Measurements from ENCODE around the gene OR13C4. TPM values are rescaled to one million over a fixed set of nuclear protein-coding genes. Genes with fewer than 3 reads are reported as not detected.
"Not testable (repeated sequence)": the region's sequence is repeated elsewhere in the genome, so short reads cannot be mapped to it uniquely, and the experiment has no call there.

Gene OR13C4
- total RNA-seq, 4 donors from 2014 or later: not detected

GRCh38 chr9:104536756-104537155 lies 9.7 kb upstream of the OR13C4 start, which contains the start of gene OR13C3:
Gene OR13C3, minus strand, starts transcription at chr9:104536856. Its CDS starts 133 bp downstream, at chr9:104536723.
- H3K36me3 ChIP-seq: no peaks in the 10 kb centered on the region
- TF ChIP-seq CTCF (IDR thresholded peaks at IDR 0.05): no peak
- no peak for TF ChIP-seq POLR2A (IDR thresholded peaks at IDR 0.05)
- no peak for TF ChIP-seq EP300 (IDR thresholded peaks at IDR 0.05)
- H3K27me3 ChIP-seq: no peaks in the 10 kb centered on the region
- DNase-seq (ENCODE audit: low spot score in 2 of 2): no peak
- H3K27ac ChIP-seq: no peak within 1 kb of the TSS
- H3K4me1 ChIP-seq: no peaks in the 10 kb centered on the region
- H3K9me3 ChIP-seq: no peaks in the 10 kb centered on the region
- H3K4me3 ChIP-seq: no peak within 1 kb of the TSS
- 90 to 93% methylated on average over 5 of the region's 5 CpGs for WGBS, 2 donors

GRCh38 chr9:104520241-104520640 lies 6.8 kb downstream of the OR13C4 start:
- WGBS, 2 donors: 86 to 100% methylated on average over 4 to 10 of the region's 10 CpGs
- DNase-seq (ENCODE audit: low spot score in 2 of 2); H3K27me3 ChIP-seq: not testable (repeated sequence)

GRCh38 chr9:104514901-104515300 lies 12.1 kb downstream of the OR13C4 start:
- WGBS, 2 donors: 75 to 77% methylated on average over 5 of the region's 5 CpGs
- Histone ChIP-seq H3K27ac (no peak overlapping the region), H3K4me1 (no peaks in the 10 kb centered on the region), H3K27me3 (no peaks in the 10 kb centered on the region), H3K4me3 (no peak overlapping the region), H3K36me3 (no peaks in the 10 kb centered on the region), H3K9me3 (no peaks in the 10 kb centered on the region)
- TF ChIP-seq CTCF (IDR thresholded peaks at IDR 0.05) (no peak), POLR2A (IDR thresholded peaks at IDR 0.05) (no peak), EP300 (IDR thresholded peaks at IDR 0.05) (no peak)
- no peak for DNase-seq (ENCODE audit: low spot score in 2 of 2)

More at GRCh38 chr9:104520241-104520640, 6.8 kb downstream of the OR13C4 start:
- not testable (repeated sequence) for H3K27ac ChIP-seq, H3K4me3 ChIP-seq, H3K4me1 ChIP-seq, H3K9me3 ChIP-seq, H3K36me3 ChIP-seq

GRCh38 chr9:104506565-104506964 lies 20.4 kb downstream of the OR13C4 start:
- Histone ChIP-seq H3K27me3 (no peaks in the 10 kb centered on the region), H3K4me1 (no peaks in the 10 kb centered on the region), H3K27ac (no peak overlapping the region), H3K9me3 (no peaks in the 10 kb centered on the region), H3K4me3 (no peak overlapping the region), H3K36me3 (no peaks in the 10 kb centered on the region)
- no peak for TF ChIP-seq POLR2A (IDR thresholded peaks at IDR 0.05)
- no peak for TF ChIP-seq CTCF (IDR thresholded peaks at IDR 0.05)
- no peak for TF ChIP-seq EP300 (IDR thresholded peaks at IDR 0.05)
- no peak for DNase-seq (ENCODE audit: low spot score in 2 of 2)

GRCh38 chr9:104503963-104504362 lies 23.0 kb downstream of the OR13C4 start, which contains the start of gene OR13F1:
Gene OR13F1, plus strand, starts transcription at chr9:104504263. Its CDS starts 0 bp downstream, at chr9:104504263.
- no peak for DNase-seq (ENCODE audit: low spot score in 2 of 2)
- no peak within 1 kb of the TSS for H3K27ac ChIP-seq
- no peaks in the 10 kb centered on the region for H3K36me3 ChIP-seq
- H3K9me3 ChIP-seq: no peaks in the 10 kb centered on the region
- no peaks in the 10 kb centered on the region for H3K4me1 ChIP-seq
- no peak for TF ChIP-seq CTCF (IDR thresholded peaks at IDR 0.05)
- no peak for TF ChIP-seq POLR2A (IDR thresholded peaks at IDR 0.05)
- TF ChIP-seq EP300 (IDR thresholded peaks at IDR 0.05): no peak
- no peaks in the 10 kb centered on the region for H3K27me3 ChIP-seq
- no peak within 1 kb of the TSS for H3K4me3 ChIP-seq
- 89 to 90% methylated on average over 5 of the region's 5 CpGs for WGBS, 2 donors

GRCh38 chr9:104503440-104503839 lies 23.6 kb downstream of the OR13C4 start:
- TF ChIP-seq POLR2A (IDR thresholded peaks at IDR 0.05) (no peak), EP300 (IDR thresholded peaks at IDR 0.05) (no peak), CTCF (IDR thresholded peaks at IDR 0.05) (no peak)
- Histone ChIP-seq H3K27me3 (no peaks in the 10 kb centered on the region), H3K4me1 (no peaks in the 10 kb centered on the region), H3K36me3 (no peaks in the 10 kb centered on the region), H3K9me3 (no peaks in the 10 kb centered on the region), H3K4me3 (no peak overlapping the region), H3K27ac (no peak overlapping the region)
- no peak for DNase-seq (ENCODE audit: low spot score in 2 of 2)
